GM06990 (cell line): ENCODE measurements around the gene CUBN.

ENCODE experiments used
- DNase-seq: peaks from one replicate; pipeline ENCODE4 v3.0.0-alpha.2; 2011; ENCODE audit not compliant: insufficient read length; ENCODE audit errors: extremely low read depth
- H3K27me3 ChIP-seq: replicated peaks from 2 replicates; pipeline ENCODE4 v1.6.0; 2011; ENCODE audit warnings: low read length; ENCODE audit not compliant: control insufficient read depth, insufficient read depth
- H3K36me3 ChIP-seq: 2 replicates; pipeline ENCODE4 v1.5.1; 2011; ENCODE audit warnings: low read length; ENCODE audit not compliant: control insufficient read depth, insufficient read depth
- H3K4me3 ChIP-seq: replicated peaks from 2 replicates; pipeline ENCODE4 v1.5.1; 2011; ENCODE audit warnings: low read depth, mild to moderate bottlenecking, control low read depth, low read length
- TF ChIP-seq, protein P1 (sequence below): IDR thresholded peaks from 2 replicates; pipeline ENCODE4 v1.5.1; 2011; ENCODE audit warnings: low read length, control low read depth, mild to moderate bottlenecking, inconsistent platforms; ENCODE audit not compliant: insufficient read depth, poor library complexity, severe bottlenecking

The CUBN gene

DNA sequence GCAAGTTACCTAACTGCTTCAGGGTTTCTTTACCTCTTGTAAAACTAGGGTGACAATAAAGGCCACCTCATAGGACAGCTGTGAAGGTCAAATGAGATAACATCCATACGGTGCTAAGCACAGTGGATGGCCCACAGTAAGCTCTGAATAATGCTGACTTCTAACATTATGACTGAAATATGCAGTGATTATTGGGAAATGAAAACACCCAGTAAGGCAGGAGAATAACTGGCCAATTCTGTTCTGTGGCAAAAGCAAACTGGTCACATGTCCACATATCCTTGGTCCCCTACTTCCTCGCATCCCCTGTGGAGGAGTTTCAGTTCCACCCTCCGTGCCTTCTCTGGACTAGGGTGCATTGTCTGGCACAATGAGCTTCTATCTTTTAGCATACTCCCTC, 1.4 kb downstream of the CUBN start:
- Histone ChIP-seq H3K36me3 (no peaks in the 10 kb centered on the region), H3K27me3 (no peaks in the 10 kb centered on the region; the same call in 1 of the 2 replicates), H3K4me3 (no peak overlapping the region)
- no peak for DNase-seq
- TF ChIP-seq, protein P1, sequence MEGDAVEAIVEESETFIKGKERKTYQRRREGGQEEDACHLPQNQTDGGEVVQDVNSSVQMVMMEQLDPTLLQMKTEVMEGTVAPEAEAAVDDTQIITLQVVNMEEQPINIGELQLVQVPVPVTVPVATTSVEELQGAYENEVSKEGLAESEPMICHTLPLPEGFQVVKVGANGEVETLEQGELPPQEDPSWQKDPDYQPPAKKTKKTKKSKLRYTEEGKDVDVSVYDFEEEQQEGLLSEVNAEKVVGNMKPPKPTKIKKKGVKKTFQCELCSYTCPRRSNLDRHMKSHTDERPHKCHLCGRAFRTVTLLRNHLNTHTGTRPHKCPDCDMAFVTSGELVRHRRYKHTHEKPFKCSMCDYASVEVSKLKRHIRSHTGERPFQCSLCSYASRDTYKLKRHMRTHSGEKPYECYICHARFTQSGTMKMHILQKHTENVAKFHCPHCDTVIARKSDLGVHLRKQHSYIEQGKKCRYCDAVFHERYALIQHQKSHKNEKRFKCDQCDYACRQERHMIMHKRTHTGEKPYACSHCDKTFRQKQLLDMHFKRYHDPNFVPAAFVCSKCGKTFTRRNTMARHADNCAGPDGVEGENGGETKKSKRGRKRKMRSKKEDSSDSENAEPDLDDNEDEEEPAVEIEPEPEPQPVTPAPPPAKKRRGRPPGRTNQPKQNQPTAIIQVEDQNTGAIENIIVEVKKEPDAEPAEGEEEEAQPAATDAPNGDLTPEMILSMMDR, result no peak

GRCh38 chr10:17126327-17126726, 3.3 kb downstream of the CUBN start:
- TF ChIP-seq, protein P1, result no peak
- no peaks in the 10 kb centered on the region for H3K36me3 ChIP-seq
- no peak for DNase-seq

GRCh38 chr10:17125206-17125893, 4.3 kb downstream of the CUBN start:
- Histone ChIP-seq H3K36me3 (no peaks in the 10 kb centered on the region), H3K27me3 (no peaks in the 10 kb centered on the region; the same call in 1 of the 2 replicates), H3K4me3 (no peak overlapping the region)
- TF ChIP-seq, protein P1, result no peak
- DNase-seq, result no peak

More at GRCh38 chr10:17126327-17126726, 3.3 kb downstream of the CUBN start:
- no peaks in the 10 kb centered on the region; the same call in 1 of the 2 replicates for H3K27me3 ChIP-seq
- H3K4me3 ChIP-seq, result no peak overlapping the region

DNA sequence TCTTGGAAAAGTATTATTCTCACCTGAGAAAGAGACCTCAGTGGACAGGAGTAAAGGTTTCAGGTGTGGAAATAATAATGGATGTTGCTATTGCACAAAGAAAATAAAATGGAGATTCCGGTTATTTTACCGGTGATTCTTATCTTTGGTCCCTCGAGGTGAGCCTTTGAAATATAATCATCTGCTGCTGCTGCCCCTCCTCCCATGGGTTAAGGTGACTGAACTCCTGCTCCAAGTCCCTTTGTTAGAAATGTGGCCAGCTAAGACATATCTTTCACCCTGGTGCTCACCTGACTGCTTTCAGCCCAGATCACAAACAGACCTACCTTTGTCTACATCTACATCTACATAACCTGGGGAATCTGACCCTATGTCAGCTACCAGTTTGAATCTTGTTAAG, 5.7 kb downstream of the CUBN start:
- TF ChIP-seq, protein P1, result no peak
- DNase-seq, result no peak
- Histone ChIP-seq H3K4me3 (no peak overlapping the region), H3K27me3 (no peaks in the 10 kb centered on the region; the same call in 1 of the 2 replicates), H3K36me3 (no peaks in the 10 kb centered on the region)

DNA sequence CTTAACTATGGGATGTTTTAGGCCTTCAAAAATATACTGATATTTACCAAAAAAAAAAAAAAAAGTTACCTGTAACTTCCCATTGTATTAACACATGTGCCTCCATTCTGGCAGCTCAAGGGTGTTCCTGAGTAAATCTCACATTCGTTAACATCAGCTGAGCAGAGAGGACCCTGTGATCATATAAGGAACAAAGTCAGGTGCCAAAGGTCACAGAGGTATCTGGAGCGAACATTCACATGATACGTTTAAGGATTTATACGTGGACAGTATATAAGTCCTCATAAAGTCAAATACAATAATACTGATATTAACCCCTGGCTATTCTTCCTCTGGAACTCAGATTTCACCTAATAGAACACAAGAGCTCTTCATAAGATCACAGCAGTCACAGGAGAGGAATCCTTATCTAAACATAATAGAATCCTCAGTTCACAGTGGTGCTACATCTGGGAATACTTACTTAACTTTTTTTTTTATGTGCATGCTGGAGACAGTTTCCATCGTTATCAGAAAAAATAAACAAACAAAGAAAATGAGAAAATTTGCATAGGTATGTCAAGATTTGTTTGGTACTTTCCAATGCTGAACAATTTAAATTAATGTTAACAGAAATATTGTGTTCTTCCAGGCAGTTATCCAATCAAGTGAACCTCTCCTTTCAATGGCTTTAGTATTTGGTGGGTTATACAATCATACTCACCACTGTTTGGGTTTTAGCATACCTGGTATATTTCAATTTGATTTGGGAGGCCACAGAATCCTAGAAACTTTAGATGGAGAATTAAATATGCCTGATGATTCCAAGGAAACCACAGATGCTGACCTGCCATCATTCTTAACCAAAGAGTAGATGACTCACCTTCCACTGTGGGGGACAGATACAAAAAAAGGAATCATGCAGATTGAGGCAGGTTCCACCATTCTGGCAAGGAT, 6.6 kb downstream of the CUBN start:
- Histone ChIP-seq H3K4me3 (no peak overlapping the region), H3K36me3 (no peaks in the 10 kb centered on the region), H3K27me3 (no peaks in the 10 kb centered on the region; the same call in 1 of the 2 replicates)
- TF ChIP-seq, protein P1, result no peak
- DNase-seq, result no peak
